ENCODE data around the gene OLFML3.

DNA sequence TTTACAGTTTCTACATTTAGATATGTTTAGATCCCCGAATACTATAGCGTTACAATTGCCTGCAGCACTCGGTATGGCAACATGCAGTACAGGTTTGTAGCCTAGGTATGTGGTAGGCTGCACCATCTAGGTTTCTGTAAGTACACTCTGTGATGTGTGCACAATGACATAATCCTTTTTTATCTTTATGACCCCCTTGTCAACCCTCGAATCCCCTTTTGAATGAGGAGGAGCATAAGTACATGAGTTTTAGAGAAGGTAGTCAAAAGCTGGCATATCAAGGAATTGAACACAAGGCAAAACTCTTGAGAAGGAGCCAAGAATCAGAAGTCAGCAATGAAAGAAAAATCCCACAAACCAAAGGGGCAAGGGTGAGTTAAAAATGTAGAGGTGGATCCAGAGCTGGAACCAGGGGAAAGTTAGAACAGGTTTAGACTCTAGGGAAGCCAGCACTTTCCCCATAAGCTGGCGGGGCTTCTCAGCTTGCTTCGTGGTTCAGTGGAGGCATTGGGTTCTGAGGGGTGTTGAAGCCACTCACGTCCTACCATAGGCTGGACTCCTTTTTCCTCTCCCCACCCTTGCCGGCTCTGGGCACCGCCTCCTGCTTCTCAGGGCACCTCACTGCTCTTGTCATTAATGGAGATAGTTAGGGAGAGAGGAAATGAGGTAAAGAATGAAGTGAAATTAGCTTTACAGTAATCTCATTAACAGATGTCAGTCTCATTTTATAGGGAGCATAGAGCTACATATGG is 31.3 kb downstream of the OLFML3 start:
- TF ChIP-seq, protein P1, sequence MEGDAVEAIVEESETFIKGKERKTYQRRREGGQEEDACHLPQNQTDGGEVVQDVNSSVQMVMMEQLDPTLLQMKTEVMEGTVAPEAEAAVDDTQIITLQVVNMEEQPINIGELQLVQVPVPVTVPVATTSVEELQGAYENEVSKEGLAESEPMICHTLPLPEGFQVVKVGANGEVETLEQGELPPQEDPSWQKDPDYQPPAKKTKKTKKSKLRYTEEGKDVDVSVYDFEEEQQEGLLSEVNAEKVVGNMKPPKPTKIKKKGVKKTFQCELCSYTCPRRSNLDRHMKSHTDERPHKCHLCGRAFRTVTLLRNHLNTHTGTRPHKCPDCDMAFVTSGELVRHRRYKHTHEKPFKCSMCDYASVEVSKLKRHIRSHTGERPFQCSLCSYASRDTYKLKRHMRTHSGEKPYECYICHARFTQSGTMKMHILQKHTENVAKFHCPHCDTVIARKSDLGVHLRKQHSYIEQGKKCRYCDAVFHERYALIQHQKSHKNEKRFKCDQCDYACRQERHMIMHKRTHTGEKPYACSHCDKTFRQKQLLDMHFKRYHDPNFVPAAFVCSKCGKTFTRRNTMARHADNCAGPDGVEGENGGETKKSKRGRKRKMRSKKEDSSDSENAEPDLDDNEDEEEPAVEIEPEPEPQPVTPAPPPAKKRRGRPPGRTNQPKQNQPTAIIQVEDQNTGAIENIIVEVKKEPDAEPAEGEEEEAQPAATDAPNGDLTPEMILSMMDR (IDR thresholded peaks at IDR 0.05; ENCODE audit: insufficient read depth, low read length), result no peak
- TF ChIP-seq GABPA (IDR thresholded peaks at IDR 0.05; ENCODE audit: low read depth) (no peak), POLR2AphosphoS5 (IDR thresholded peaks at IDR 0.05; ENCODE audit: low read depth) (no peak), SPI1 (IDR thresholded peaks at IDR 0.05; ENCODE audit: borderline replicate concordance, low read depth) (no peak)
- TF ChIP-seq, protein P2, sequence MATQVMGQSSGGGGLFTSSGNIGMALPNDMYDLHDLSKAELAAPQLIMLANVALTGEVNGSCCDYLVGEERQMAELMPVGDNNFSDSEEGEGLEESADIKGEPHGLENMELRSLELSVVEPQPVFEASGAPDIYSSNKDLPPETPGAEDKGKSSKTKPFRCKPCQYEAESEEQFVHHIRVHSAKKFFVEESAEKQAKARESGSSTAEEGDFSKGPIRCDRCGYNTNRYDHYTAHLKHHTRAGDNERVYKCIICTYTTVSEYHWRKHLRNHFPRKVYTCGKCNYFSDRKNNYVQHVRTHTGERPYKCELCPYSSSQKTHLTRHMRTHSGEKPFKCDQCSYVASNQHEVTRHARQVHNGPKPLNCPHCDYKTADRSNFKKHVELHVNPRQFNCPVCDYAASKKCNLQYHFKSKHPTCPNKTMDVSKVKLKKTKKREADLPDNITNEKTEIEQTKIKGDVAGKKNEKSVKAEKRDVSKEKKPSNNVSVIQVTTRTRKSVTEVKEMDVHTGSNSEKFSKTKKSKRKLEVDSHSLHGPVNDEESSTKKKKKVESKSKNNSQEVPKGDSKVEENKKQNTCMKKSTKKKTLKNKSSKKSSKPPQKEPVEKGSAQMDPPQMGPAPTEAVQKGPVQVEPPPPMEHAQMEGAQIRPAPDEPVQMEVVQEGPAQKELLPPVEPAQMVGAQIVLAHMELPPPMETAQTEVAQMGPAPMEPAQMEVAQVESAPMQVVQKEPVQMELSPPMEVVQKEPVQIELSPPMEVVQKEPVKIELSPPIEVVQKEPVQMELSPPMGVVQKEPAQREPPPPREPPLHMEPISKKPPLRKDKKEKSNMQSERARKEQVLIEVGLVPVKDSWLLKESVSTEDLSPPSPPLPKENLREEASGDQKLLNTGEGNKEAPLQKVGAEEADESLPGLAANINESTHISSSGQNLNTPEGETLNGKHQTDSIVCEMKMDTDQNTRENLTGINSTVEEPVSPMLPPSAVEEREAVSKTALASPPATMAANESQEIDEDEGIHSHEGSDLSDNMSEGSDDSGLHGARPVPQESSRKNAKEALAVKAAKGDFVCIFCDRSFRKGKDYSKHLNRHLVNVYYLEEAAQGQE (IDR thresholded peaks at IDR 0.05; ENCODE audit: insufficient replicate concordance, low read depth), result no peak

All from HL-60 (cell line).